Measurements from ENCODE around the gene FGF10.

DNA sequence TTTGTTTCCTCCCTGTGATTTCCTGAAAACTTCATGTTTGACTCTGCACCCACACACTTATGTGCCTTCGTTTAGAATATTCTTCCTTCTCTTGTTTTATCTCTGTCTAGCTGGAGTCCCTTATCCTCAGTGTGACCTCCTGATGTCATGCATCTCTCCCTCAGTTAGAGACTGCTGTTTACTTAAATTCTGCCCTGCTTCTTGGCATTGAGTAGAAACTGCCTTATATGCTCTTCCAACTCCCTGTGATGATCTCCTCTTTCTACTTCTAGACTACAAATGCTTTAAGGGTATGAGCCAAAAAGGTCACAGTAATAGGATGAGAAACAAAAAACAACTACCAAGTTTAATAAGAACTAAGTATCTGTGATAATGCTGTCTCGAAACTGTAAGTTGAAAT lies 12.2 kb downstream of the FGF10 start:
- TF ChIP-seq CTCF (IDR thresholded peaks at IDR 0.05; ENCODE audit: borderline replicate concordance, extremely low read depth, low read length, poor library complexity, severe bottlenecking) (no peak), EZH2 (IDR thresholded peaks at IDR 0.05; ENCODE audit: borderline replicate concordance, low read depth, low read length, severe bottlenecking) (no peak)

All from DND-41 (cell line).